ENCODE measurements around the gene ADAMTSL1. TPM values are rescaled to one million over a fixed set of nuclear protein-coding genes. Genes with fewer than 3 reads are reported as not detected.

The ADAMTSL1 gene
- total and polyA plus RNA-seq, 12 donors = 0.37 to 5.2 (median 1.9) TPM

- TF ChIP-seq, protein P1, sequence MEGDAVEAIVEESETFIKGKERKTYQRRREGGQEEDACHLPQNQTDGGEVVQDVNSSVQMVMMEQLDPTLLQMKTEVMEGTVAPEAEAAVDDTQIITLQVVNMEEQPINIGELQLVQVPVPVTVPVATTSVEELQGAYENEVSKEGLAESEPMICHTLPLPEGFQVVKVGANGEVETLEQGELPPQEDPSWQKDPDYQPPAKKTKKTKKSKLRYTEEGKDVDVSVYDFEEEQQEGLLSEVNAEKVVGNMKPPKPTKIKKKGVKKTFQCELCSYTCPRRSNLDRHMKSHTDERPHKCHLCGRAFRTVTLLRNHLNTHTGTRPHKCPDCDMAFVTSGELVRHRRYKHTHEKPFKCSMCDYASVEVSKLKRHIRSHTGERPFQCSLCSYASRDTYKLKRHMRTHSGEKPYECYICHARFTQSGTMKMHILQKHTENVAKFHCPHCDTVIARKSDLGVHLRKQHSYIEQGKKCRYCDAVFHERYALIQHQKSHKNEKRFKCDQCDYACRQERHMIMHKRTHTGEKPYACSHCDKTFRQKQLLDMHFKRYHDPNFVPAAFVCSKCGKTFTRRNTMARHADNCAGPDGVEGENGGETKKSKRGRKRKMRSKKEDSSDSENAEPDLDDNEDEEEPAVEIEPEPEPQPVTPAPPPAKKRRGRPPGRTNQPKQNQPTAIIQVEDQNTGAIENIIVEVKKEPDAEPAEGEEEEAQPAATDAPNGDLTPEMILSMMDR (IDR thresholded peaks at IDR 0.05) = no peak
- DNase-seq = no peak
- H3K4me3 ChIP-seq = no peak overlapping the region
- H3K9me3 ChIP-seq = no peaks in the 10 kb centered on the region
- intact Hi-C loops (cut with DNase I) = no loop called here
- no peak for ATAC-seq
- H3K27ac ChIP-seq = no peak overlapping the region
- H3K4me1 ChIP-seq = peaks cover 0 to 44% (median 17%) of the 10 kb centered on the region in 9 donors
- WGBS, 2 donors = 75 to 85% methylated on average over 4 of the region's 4 CpGs
- no peaks in the 10 kb centered on the region for H3K27me3 ChIP-seq
- no peaks in the 10 kb centered on the region for H3K36me3 ChIP-seq
Observed at GRCh38 chr9:18708429-18708828, 234.5 kb downstream of the ADAMTSL1 start.

- DNase-seq = no peak
- H3K9me3 ChIP-seq = no peaks in the 10 kb centered on the region
- TF ChIP-seq, protein P1 (IDR thresholded peaks at IDR 0.05) = no peak
- no peaks in the 10 kb centered on the region for H3K27me3 ChIP-seq
- no peak for ATAC-seq
- no peak overlapping the region for H3K4me3 ChIP-seq
- WGBS, 2 donors = 94 to 95% methylated on average over 1 of the region's 1 CpG
- intact Hi-C loops (cut with DNase I) = no loop called here
- peaks cover 0 to 30% (median 17%) of the 10 kb centered on the region in 9 donors for H3K4me1 ChIP-seq
- no peaks in the 10 kb centered on the region for H3K36me3 ChIP-seq
- no peak overlapping the region for H3K27ac ChIP-seq
Observed at GRCh38 chr9:18710065-18710464, 236.1 kb downstream of the ADAMTSL1 start.

DNA sequence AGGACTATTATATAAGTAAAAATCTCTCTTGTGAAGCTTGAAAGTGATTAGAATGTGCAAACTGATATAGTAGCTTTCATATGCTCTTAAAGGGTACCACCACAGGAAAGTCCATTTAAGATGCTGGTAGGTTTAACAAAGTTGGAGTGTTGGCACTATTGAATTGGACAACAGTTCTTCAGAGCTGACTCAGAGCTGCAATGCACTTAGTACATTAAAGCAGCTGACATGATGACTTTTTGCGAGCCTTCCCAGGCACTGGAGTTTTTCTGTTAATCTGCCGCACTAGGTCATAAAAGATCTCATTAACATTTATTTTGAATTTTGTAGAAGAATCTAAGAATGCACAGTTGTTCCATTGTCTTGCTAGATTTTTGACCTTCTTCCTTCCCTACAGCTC is 243.8 kb downstream of the ADAMTSL1 start:
- no peak for ATAC-seq
- H3K36me3 ChIP-seq = no peaks in the 10 kb centered on the region
- DNase-seq = no peak
- no peaks in the 10 kb centered on the region for H3K9me3 ChIP-seq
- 94 to 95% methylated on average over 2 of the region's 2 CpGs for WGBS, 2 donors
- no peak overlapping the region for H3K4me3 ChIP-seq
- intact Hi-C loops (cut with DNase I) = no loop called here
- H3K27ac ChIP-seq = no peak overlapping the region
- TF ChIP-seq, protein P1 (IDR thresholded peaks at IDR 0.05) = no peak
- H3K4me1 ChIP-seq = no peaks in the 10 kb centered on the region
- H3K27me3 ChIP-seq = no peaks in the 10 kb centered on the region

DNA sequence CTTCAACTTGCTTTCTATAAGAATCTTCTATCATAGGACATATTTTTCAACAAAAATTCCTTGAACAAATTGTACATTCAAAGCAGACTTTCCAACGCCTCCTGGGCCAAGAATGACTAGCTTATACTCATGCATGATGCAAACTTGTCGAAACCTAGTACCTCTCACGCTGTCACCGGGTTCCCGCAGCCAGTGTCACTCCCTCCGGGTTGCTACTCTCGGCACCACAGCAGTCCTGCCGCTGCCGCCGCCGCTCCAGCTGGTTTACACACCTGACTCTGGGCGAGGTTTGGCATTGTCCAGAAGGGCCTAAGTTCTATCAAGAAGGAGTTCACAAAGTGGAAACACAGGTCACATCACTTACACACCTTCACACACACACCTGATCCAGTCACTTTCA is 244.4 kb downstream of the ADAMTSL1 start:
- DNase-seq (no peak), ATAC-seq (no peak)
- Histone ChIP-seq H3K4me1 (no peaks in the 10 kb centered on the region), H3K36me3 (no peaks in the 10 kb centered on the region), H3K9me3 (no peaks in the 10 kb centered on the region), H3K27ac (no peak overlapping the region), H3K27me3 (no peaks in the 10 kb centered on the region), H3K4me3 (no peak overlapping the region)
- intact Hi-C loops (cut with DNase I) = no loop called here
- WGBS, 2 donors = 95% methylated on average over 12 of the region's 12 CpGs
- TF ChIP-seq, protein P1 (IDR thresholded peaks at IDR 0.05) = no peak
